Endothelial cell (in vitro differentiated cells): ENCODE data around the gene DEK. TPM values are rescaled to one million over a fixed set of nuclear protein-coding genes. Genes with fewer than 3 reads are reported as not detected.

Experiments
- DNase-seq: peaks from one replicate; pipeline ENCODE4 v3.0.0; 2021; ENCODE audit warnings: low spot score
- H3K27ac Mint-ChIP-seq: one replicate; pipeline ENCODE4 v1.8.0; 2021; ENCODE audit warnings: mixed read lengths, inconsistent platforms; ENCODE audit not compliant: unreplicated experiment
- H3K27me3 Mint-ChIP-seq: one replicate; pipeline ENCODE4 v1.8.0; 2021; ENCODE audit warnings: mild to moderate bottlenecking, moderate library complexity, mixed read lengths, inconsistent platforms; ENCODE audit not compliant: unreplicated experiment
- H3K36me3 Mint-ChIP-seq: one replicate; pipeline ENCODE4 v1.8.0; 2021; ENCODE audit warnings: mild to moderate bottlenecking, low read depth, mixed read lengths, inconsistent platforms; ENCODE audit not compliant: unreplicated experiment
- H3K4me1 Mint-ChIP-seq: one replicate; pipeline ENCODE4 v1.8.0; 2021; ENCODE audit warnings: mild to moderate bottlenecking, mixed read lengths, inconsistent platforms; ENCODE audit not compliant: unreplicated experiment
- H3K4me3 Mint-ChIP-seq: one replicate; pipeline ENCODE4 v1.8.0; 2021; ENCODE audit warnings: mild to moderate bottlenecking, mixed read lengths, inconsistent platforms; ENCODE audit not compliant: unreplicated experiment
- H3K9me3 Mint-ChIP-seq: one replicate; pipeline ENCODE4 v1.8.0; 2021; ENCODE audit warnings: mixed read lengths, inconsistent platforms; ENCODE audit not compliant: unreplicated experiment
- total RNA-seq: library from RNA; stranded (reverse); fragmentation: NEBNext Ultra II Directional; extraction: Animal tissue kit (Norgen Biotek cat#: 25700); gene quantifications from one replicate; pipeline ENCODE4 v1.2.1, GENCODE V29; 2021; ENCODE audit not compliant: unreplicated experiment
- TF ChIP-seq, protein P1 (sequence below): fragments of 200-600 bp; sonication (generic); IDR thresholded peaks from one replicate; pipeline ENCODE4 v1.5.0; 2021; ENCODE audit warnings: antibody characterized with exemption; ENCODE audit not compliant: unreplicated experiment

DEK gene
- total RNA-seq, 1 donor from 2014 or later, result 61.2 TPM

DNA sequence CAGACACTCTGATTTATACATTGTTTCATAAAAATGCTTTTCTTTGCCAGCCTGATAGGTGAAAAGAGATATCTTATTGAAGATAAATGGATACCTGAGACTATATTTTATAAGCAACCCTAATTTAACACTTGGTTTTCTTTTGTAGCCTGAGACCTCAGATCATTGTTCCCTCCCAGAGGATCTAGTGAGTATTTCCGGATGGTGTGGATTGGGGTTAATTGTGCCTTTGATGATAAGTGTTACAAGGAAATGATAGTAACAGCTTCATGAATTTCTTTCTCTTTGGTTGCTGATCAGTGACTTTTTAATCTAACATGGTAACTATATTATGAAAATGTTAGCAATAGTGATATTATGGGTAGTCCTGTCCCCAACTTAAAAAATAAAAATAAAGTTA, 78.7 kb downstream of the DEK start:
- Mint-ChIP-seq H3K36me3 (no peaks in the 10 kb centered on the region), H3K27me3 (no peaks in the 10 kb centered on the region), H3K4me1 (peaks cover 16% of the 10 kb centered on the region), H3K27ac (peak overlapping the region; percentile 8), H3K9me3 (no peaks in the 10 kb centered on the region), H3K4me3 (no peak overlapping the region)
- no peak for DNase-seq
- TF ChIP-seq, protein P1, sequence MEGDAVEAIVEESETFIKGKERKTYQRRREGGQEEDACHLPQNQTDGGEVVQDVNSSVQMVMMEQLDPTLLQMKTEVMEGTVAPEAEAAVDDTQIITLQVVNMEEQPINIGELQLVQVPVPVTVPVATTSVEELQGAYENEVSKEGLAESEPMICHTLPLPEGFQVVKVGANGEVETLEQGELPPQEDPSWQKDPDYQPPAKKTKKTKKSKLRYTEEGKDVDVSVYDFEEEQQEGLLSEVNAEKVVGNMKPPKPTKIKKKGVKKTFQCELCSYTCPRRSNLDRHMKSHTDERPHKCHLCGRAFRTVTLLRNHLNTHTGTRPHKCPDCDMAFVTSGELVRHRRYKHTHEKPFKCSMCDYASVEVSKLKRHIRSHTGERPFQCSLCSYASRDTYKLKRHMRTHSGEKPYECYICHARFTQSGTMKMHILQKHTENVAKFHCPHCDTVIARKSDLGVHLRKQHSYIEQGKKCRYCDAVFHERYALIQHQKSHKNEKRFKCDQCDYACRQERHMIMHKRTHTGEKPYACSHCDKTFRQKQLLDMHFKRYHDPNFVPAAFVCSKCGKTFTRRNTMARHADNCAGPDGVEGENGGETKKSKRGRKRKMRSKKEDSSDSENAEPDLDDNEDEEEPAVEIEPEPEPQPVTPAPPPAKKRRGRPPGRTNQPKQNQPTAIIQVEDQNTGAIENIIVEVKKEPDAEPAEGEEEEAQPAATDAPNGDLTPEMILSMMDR, result no peak

DNA sequence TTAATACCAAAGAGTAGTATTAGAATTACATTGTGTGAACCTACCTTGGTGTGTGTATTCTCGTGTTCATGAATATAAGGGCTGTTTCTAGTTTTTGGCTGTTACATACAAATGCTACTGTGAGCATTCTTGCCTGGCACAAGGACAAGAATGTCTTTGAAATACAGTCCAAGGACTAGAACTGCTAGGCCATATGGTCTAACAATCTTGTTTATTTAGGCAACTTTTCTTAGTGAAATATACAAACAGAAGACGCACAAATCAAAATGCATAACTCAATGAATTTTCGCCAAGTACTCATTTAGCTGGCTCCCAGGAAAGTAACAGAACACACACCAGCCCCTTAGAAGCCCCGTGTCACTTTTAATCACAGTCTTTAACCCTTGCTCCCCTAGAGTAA, 80.6 kb downstream of the DEK start:
- Mint-ChIP-seq H3K4me3 (no peak overlapping the region), H3K9me3 (no peaks in the 10 kb centered on the region), H3K36me3 (no peaks in the 10 kb centered on the region), H3K27ac (no peak overlapping the region), H3K4me1 (peaks cover 16% of the 10 kb centered on the region), H3K27me3 (no peaks in the 10 kb centered on the region)
- TF ChIP-seq, protein P1, result no peak
- DNase-seq, result no peak

DNA sequence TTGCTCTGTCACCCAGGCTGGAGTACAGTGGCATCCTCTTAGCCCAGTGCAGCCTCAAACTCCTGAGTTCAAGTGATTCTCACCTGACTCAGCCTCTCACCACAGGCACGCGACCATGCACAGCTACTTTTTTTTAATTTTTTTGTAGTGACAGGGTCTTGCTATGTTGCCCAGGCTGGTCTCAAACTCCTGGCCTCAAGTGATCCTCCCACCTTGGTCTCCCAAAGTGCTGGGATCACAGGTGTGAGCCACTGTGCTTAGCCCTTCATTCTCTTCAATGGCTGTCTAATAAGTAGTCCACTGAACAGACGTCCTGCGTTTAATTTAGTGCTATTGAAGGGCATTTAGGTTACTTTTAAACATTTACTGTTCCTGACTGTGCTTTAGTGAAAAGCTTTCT, 81.8 kb downstream of the DEK start:
- TF ChIP-seq, protein P1, result no peak
- no peaks in the 10 kb centered on the region for H3K36me3 Mint-ChIP-seq
- H3K4me3 Mint-ChIP-seq, result no peak overlapping the region
- H3K9me3 Mint-ChIP-seq, result no peaks in the 10 kb centered on the region
- no peak overlapping the region for H3K27ac Mint-ChIP-seq
- H3K27me3 Mint-ChIP-seq, result no peaks in the 10 kb centered on the region
- peaks cover 16% of the 10 kb centered on the region for H3K4me1 Mint-ChIP-seq
- DNase-seq, result no peak

DNA sequence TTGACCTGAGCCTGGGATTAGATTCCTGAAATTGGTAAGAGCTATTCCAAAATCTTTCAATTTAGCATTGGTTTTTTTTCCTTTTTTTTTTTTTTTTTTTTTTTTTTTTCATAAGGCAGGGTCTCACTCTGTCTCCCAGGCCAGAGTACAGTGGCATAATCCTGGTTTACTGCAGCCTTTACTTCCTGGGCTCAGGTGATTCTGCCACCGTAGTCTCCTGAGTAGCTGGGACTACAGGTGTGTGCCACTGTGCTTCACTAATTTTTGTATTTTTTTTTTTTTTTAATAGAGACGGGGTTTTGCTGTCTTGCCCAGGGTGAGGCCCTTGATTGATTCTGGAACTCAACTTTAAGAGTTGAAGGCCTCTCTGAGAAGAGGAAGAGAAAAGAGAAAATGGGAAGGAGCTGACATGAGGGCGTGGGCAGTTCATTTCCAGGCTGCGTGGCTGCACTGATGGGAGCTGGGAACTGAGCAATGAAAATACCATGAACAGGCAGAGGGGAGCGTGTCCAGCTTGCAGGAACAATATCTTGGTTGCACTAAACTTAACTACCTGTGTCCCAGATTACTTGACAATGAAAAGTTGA, 84.5 kb downstream of the DEK start:
- TF ChIP-seq, protein P1, result no peak
- no peak for DNase-seq
- H3K9me3 Mint-ChIP-seq, result no peaks in the 10 kb centered on the region
- no peak overlapping the region for H3K27ac Mint-ChIP-seq
- no peaks in the 10 kb centered on the region for H3K27me3 Mint-ChIP-seq
- H3K36me3 Mint-ChIP-seq, result peaks cover 19% of the 10 kb centered on the region
- no peak overlapping the region for H3K4me3 Mint-ChIP-seq
- peaks cover 3% of the 10 kb centered on the region for H3K4me1 Mint-ChIP-seq

DNA sequence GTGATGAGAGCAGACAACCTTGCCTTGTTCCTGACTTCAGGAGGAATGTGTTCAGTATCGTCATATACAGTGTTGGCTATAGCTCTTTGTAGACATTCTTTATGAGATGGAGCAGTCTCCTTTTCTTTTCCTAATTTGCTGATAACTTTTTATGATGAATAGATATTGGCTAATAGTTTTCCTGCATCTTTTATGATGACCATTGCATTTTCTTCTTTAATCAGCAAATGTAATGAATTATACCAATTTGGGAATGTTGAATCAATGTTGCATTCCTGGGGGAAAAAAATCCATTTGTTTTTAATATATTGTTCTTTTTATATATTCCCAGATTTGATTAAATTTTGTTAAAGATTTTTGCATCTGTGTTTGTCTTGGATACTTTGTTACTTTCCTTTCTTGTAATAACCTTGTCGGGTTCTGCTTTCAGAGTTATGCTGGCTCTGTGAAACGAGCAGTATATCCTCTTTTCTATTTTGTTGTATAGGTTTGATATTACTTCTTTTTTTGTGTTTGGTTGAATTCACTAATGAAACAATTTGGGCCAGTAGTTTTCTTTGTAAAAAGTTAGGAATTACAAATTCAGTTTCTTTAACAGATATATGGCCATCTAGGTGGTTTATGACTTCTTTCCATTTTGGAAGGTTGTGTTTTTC, 85.2 kb downstream of the DEK start:
- H3K9me3 Mint-ChIP-seq, result no peaks in the 10 kb centered on the region
- H3K36me3 Mint-ChIP-seq, result peaks cover 26% of the 10 kb centered on the region
- H3K27me3 Mint-ChIP-seq, result no peaks in the 10 kb centered on the region
- H3K4me3 Mint-ChIP-seq, result no peak overlapping the region
- no peak overlapping the region for H3K27ac Mint-ChIP-seq
- peaks cover 3% of the 10 kb centered on the region for H3K4me1 Mint-ChIP-seq
- no peak for DNase-seq
- TF ChIP-seq, protein P1, result no peak
